Mammary epithelial cell (primary cell): ENCODE measurements around the gene PIEZO2.

Source experiments
- CTCF ChIP-seq, 2 donors: IDR thresholded peaks in 1 of 2; conservative IDR thresholded peaks in 1 of 2; 2 replicates each; pipeline ENCODE4 v1.5.1; 2011 to 2012; ENCODE audit warnings: inconsistent platforms in 2 of 2, low read length in 2 of 2, mild to moderate bottlenecking in 2 of 2, control low read depth in 1 of 2, low read depth in 1 of 2; ENCODE audit not compliant: insufficient read depth in 1 of 2; ENCODE audit errors: extremely low read depth in 1 of 2
- EZH2 ChIP-seq: IDR thresholded peaks from 2 replicates; pipeline ENCODE4 v1.6.1; 2012; ENCODE audit warnings: low read length, inconsistent platforms, borderline replicate concordance

GRCh38 chr18:10659594-10659993 lies 489.8 kb downstream of the PIEZO2 start:
- TF ChIP-seq EZH2 (no peak), CTCF (conservative IDR thresholded peaks at IDR 0.05 in 1 of 2, IDR thresholded peaks at IDR 0.05 in 1 of 2; ENCODE audit: extremely low read depth in 1 of 2, insufficient read depth in 1 of 2, low read depth in 1 of 2, low read length in 2 of 2) (no peak)
